ENCODE results near the gene LYPD1. TPM values are rescaled to one million over a fixed set of nuclear protein-coding genes. Genes with fewer than 3 reads are reported as not detected.

The LYPD1 gene
- total and polyA plus RNA-seq, 9 of the 15 experiments (the other 6 are each of a cell fraction or from before 2014, with no cell fraction given) = not detected

- H3K4me1 ChIP-seq (replicated peaks in 1 of 2; ENCODE audit: control insufficient read depth in 2 of 2, insufficient read depth in 2 of 2, low read length in 2 of 2) = no peaks in the 10 kb centered on the region
- no peaks in the 10 kb centered on the region for H3K79me2 ChIP-seq (ENCODE audit: control insufficient read depth, insufficient read depth, low read length)
- H4K20me1 ChIP-seq (replicated peaks; ENCODE audit: control insufficient read depth, insufficient read depth, low read length) = no peaks in the 10 kb centered on the region
- in situ Hi-C loops (cut with MboI) (no loop called here), intact Hi-C loops (cut with micrococcal nuclease) (no loop called here)
- H3K36me3 ChIP-seq (ENCODE audit: control insufficient read depth, insufficient read depth, low read length) = no peaks in the 10 kb centered on the region
- DNase-seq (ENCODE audit: extremely low read depth in 1 of 4, low spot score in 3 of 4) (no peak), ATAC-seq (no peak), FAIRE-seq (no peak)
- H3K9ac ChIP-seq (ENCODE audit: insufficient read depth in 1 of 2, low read depth in 2 of 2, low read length in 2 of 2) = no peak overlapping the region
- no peaks in the 10 kb centered on the region for H3K9me3 ChIP-seq (replicated peaks; ENCODE audit: control insufficient read depth, insufficient read depth, low read depth, low read length)
- no peak overlapping the region for H2AFZ ChIP-seq (ENCODE audit: low read depth, low read length)
- CTCF ChIA-PET (ENCODE audit: low intra/inter-chr PET ratio) = no interaction called here
- no peaks in the 10 kb centered on the region for H3K9me1 ChIP-seq (ENCODE audit: control insufficient read depth, insufficient read depth, low read length)
- BruUV-seq (replicated peaks) = no TSS peak
- H3K27ac ChIP-seq (ENCODE audit: extremely low read depth, low read depth, low read length) = no peak overlapping the region
- TF ChIP-seq EWSR1 (IDR thresholded peaks at IDR 0.05; ENCODE audit: borderline replicate concordance, low read depth, partially characterized antibody) (no peak), PRMT5 (CRISPR knock-in tag; IDR thresholded peaks at IDR 0.05) (no peak), BCLAF1 (IDR thresholded peaks at IDR 0.05; ENCODE audit: borderline replicate concordance in 1 of 2, control insufficient read depth in 1 of 2, low read depth in 2 of 2, low read length in 1 of 2) (no peak), DDX20 (tag; IDR thresholded peaks at IDR 0.05; ENCODE audit: low read depth) (no peak), FOSL1 (tag; conservative IDR thresholded peaks at IDR 0.05) (no peak), GATA2 (CRISPR knock-in tag; IDR thresholded peaks at IDR 0.05) (no peak), BCL6 (CRISPR knock-in tag; IDR thresholded peaks at IDR 0.05) (no peak), CBFB (CRISPR knock-in tag; IDR thresholded peaks at IDR 0.05) (no peak), GTF2E2 (tag; IDR thresholded peaks at IDR 0.05) (no peak)
- TF ChIP-seq, protein P1, sequence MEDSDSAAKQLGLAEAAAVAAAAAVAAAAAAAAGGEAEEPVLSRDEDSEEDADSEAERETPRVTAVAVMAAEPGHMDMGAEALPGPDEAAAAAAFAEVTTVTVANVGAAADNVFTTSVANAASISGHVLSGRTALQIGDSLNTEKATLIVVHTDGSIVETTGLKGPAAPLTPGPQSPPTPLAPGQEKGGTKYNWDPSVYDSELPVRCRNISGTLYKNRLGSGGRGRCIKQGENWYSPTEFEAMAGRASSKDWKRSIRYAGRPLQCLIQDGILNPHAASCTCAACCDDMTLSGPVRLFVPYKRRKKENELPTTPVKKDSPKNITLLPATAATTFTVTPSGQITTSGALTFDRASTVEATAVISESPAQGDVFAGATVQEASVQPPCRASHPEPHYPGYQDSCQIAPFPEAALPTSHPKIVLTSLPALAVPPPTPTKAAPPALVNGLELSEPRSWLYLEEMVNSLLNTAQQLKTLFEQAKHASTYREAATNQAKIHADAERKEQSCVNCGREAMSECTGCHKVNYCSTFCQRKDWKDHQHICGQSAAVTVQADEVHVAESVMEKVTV (CRISPR knock-in tag; IDR thresholded peaks at IDR 0.05) = no peak
- POLR2A ChIA-PET = no interaction called here
- H3K4me2 ChIP-seq (ENCODE audit: insufficient read depth, low read length) = no peak overlapping the region
- under 1% methylated on average over 7 of the region's 7 CpGs for WGBS (ENCODE audit: insufficient coverage, low coverage, missing lambda C conversion rate)
- no peaks in the 10 kb centered on the region for H3K27me3 ChIP-seq (ENCODE audit: control insufficient read depth in 2 of 2, insufficient read depth in 2 of 2, low read length in 2 of 2)
- no peak overlapping the region for H3K4me3 ChIP-seq
Observed at GRCh38 chr2:132654968-132655367, 15.0 kb downstream of the LYPD1 start.
